Measurements from ENCODE around the gene IDI1. TPM values are rescaled to one million over a fixed set of nuclear protein-coding genes. Genes with fewer than 3 reads are reported as not detected.

IDI1 gene
- total RNA-seq, 1 experiment from 2014 or later, result 53.1 TPM

Other genes starting within 250 kb of the IDI1 start
- gene LARP4B, start 117.4 kb downstream of the IDI1 start, total RNA-seq (2014; rRNA removed; shearing (Covaris generic); ENCODE audit: low replicate concordance), result 11.1 and 13.4 TPM in 2 replicates
- 71.2 and 71.3 TPM in 2 replicates for gene GTPBP4, start 60.7 kb downstream of the IDI1 start, total RNA-seq (2014; rRNA removed; shearing (Covaris generic); ENCODE audit: low replicate concordance)
- not detected in 2 replicates for gene IDI2, start 23.3 kb downstream of the IDI1 start, total RNA-seq (2014; rRNA removed; shearing (Covaris generic); ENCODE audit: low replicate concordance)
- 5.3 and 6.3 TPM in 2 replicates for gene WDR37, start 7.3 kb upstream of the IDI1 start, total RNA-seq (2014; rRNA removed; shearing (Covaris generic); ENCODE audit: low replicate concordance)